CD14-positive monocyte (primary cell): ENCODE data around the gene NUP210. TPM values are rescaled to one million over a fixed set of nuclear protein-coding genes. Genes with fewer than 3 reads are reported as not detected.
A peak's percentile ranks its signal among the peaks of the same experiment; 100 is the strongest.

ENCODE experiments used
- DNase-seq, 3 donors: peaks; one replicate each; pipeline ENCODE4 v3.0.0-alpha.2; 2011 to 2022
- H2AFZ ChIP-seq: 2 replicates; pipeline ENCODE4 v1.6.0; 2012; ENCODE audit warnings: mild to moderate bottlenecking, low read depth, low read length, inconsistent platforms; ENCODE audit not compliant: insufficient read depth, poor library complexity, severe bottlenecking
- H3K27ac ChIP-seq, 2 donors: 1 replicate in 1 of 2; 2 replicates in 1 of 2; pipeline ENCODE4 v1.5.1; 2012 to 2013; ENCODE audit warnings: low read length in 2 of 2, control low read depth in 1 of 2, inconsistent platforms in 1 of 2, low read depth in 1 of 2, mild to moderate bottlenecking in 1 of 2
- H3K27me3 ChIP-seq, 2 donors: one replicate each; pipeline versions ENCODE4 v1.6.0 to v1.6.1; 2011 to 2013; ENCODE audit warnings: low read length in 2 of 2; ENCODE audit not compliant: control insufficient read depth in 2 of 2, insufficient read depth in 2 of 2
- H3K36me3 ChIP-seq, 2 donors: replicated peaks in 1 of 2; 1 replicate in 1 of 2; 2 replicates in 1 of 2; pipeline versions ENCODE4 v1.5.1 to v1.6.1; 2012 to 2013; ENCODE audit warnings: low read length in 2 of 2, control low read depth in 1 of 2, inconsistent platforms in 1 of 2, mild to moderate bottlenecking in 1 of 2; ENCODE audit not compliant: insufficient read depth in 2 of 2, control insufficient read depth in 1 of 2
- H3K4me1 ChIP-seq, 2 donors: 1 replicate in 1 of 2; 2 replicates in 1 of 2; pipeline versions ENCODE4 v1.5.1 to v1.6.1; 2012 to 2013; ENCODE audit warnings: low read length in 2 of 2, control low read depth in 1 of 2, inconsistent platforms in 1 of 2, mild to moderate bottlenecking in 1 of 2, moderate library complexity in 1 of 2; ENCODE audit not compliant: insufficient read depth in 2 of 2, control insufficient read depth in 1 of 2
- H3K4me2 ChIP-seq: replicated peaks from 2 replicates; pipeline ENCODE3; 2012; ENCODE audit warnings: low read length, moderate library complexity, mild to moderate bottlenecking; ENCODE audit not compliant: poor library complexity, severe bottlenecking; ENCODE audit errors: extremely low read depth
- H3K4me3 ChIP-seq, 3 experiments: fragments of 200-600 bp in 1 of 3; sonication (generic) in 1 of 3; replicated peaks in 1 of 3; 1 replicate in 2 of 3; 2 replicates in 1 of 3; pipeline ENCODE4 v1.5.1; 2011 to 2013; ENCODE audit warnings: low read length in 3 of 3, mild to moderate bottlenecking in 3 of 3, control low read depth in 2 of 3, low read depth in 2 of 3, inconsistent platforms in 1 of 3, moderate library complexity in 1 of 3
- H3K79me2 ChIP-seq: 2 replicates; pipeline ENCODE4 v1.6.0; 2012; ENCODE audit warnings: mild to moderate bottlenecking, control low read depth, inconsistent platforms, low read length, moderate library complexity; ENCODE audit not compliant: insufficient read depth
- H3K9ac ChIP-seq: 2 replicates; pipeline ENCODE4 v1.6.0; 2017; ENCODE audit warnings: low read length, mild to moderate bottlenecking; ENCODE audit not compliant: insufficient read depth, poor library complexity, severe bottlenecking
- H3K9me3 ChIP-seq, 2 donors: replicated peaks in 1 of 2; 1 replicate in 1 of 2; 2 replicates in 1 of 2; pipeline versions ENCODE4 v1.5.1 to v1.6.1; 2012 to 2013; ENCODE audit warnings: low read length in 2 of 2, control low read depth in 1 of 2; ENCODE audit not compliant: control insufficient read depth in 1 of 2, insufficient read depth in 1 of 2
- H4K20me1 ChIP-seq: 2 replicates; pipeline ENCODE4 v1.6.0; 2012; ENCODE audit warnings: mild to moderate bottlenecking, low read length, control low read depth, moderate library complexity; ENCODE audit not compliant: insufficient read depth
- H3K27ac Mint-ChIP-seq, 7 donors: one replicate each; pipeline ENCODE4 v1.8.0; 2020; ENCODE audit warnings: mild to moderate bottlenecking in 7 of 7, mixed read lengths in 7 of 7, moderate library complexity in 6 of 7, inconsistent platforms in 2 of 7
- H3K27me3 Mint-ChIP-seq, 3 donors: one replicate each; pipeline ENCODE4 v1.8.0; 2021 to 2022; ENCODE audit warnings: low read depth in 3 of 3, mild to moderate bottlenecking in 3 of 3, mixed read lengths in 3 of 3, moderate library complexity in 3 of 3, inconsistent platforms in 1 of 3
- H3K36me3 Mint-ChIP-seq, 2 donors: one replicate each; pipeline ENCODE4 v1.8.0; 2020; ENCODE audit warnings: mixed read lengths in 2 of 2, inconsistent platforms in 1 of 2, mild to moderate bottlenecking in 1 of 2
- H3K4me1 Mint-ChIP-seq: one replicate; pipeline ENCODE4 v1.8.0; 2020; ENCODE audit warnings: mild to moderate bottlenecking, mixed read lengths
- H3K4me3 Mint-ChIP-seq, 2 donors: one replicate each; pipeline ENCODE4 v1.8.0; 2020; ENCODE audit warnings: mild to moderate bottlenecking in 2 of 2, mixed read lengths in 2 of 2, moderate library complexity in 1 of 2
- H3K9me3 Mint-ChIP-seq, 7 donors: one replicate each; pipeline ENCODE4 v1.8.0; 2020 to 2022; ENCODE audit warnings: mixed read lengths in 7 of 7, mild to moderate bottlenecking in 6 of 7, moderate library complexity in 6 of 7, inconsistent platforms in 2 of 7
- CTCF ChIP-seq: fragments of 200-600 bp; IDR thresholded peaks from one replicate; pipeline ENCODE4 v1.8.0; 2022; ENCODE audit warnings: antibody characterized with exemption, mild to moderate bottlenecking
- WGBS: methylation state at CpG from one replicate; pipeline ENCODE4 v1.1.5; 2013; ENCODE audit warnings: missing lambda C conversion rate; ENCODE audit not compliant: insufficient coverage; 5-methylcytosine and 5-hydroxymethylcytosine counted together
- intact Hi-C, 2 donors: fragments of 100-400 bp; cut with micrococcal nuclease; formaldehyde crosslinking; loops; one replicate each; pipeline versions ENCODE4 v1.15.0 to v1.15.1; 2023
- polyA plus RNA-seq, 3 donors: library from polyadenylated mRNA; depleted of rRNA in 1 of 3; unstranded in 2 of 3; stranded (reverse) in 1 of 3; fragments of 300-500 nt in 2 of 3; fragments of >200 nt in 1 of 3; fragmentation: Illumina TruSeq in 2 of 3; gene quantifications; 1 replicate in 2 of 3; 2 replicates in 1 of 3; pipeline ENCODE4 v1.2.3, GENCODE V29; 2012 to 2021

The NUP210 gene
- polyA plus RNA-seq, 3 donors = 7.9 to 43.5 (median 13.0) TPM

GRCh38 chr3:13455644-13456043, 35.5 kb upstream of the NUP210 start:
- H3K36me3 Mint-ChIP-seq = no peaks in the 10 kb centered on the region
- peaks cover 0 to 4% (median 1%) of the 10 kb centered on the region in 3 donors for H3K27me3 Mint-ChIP-seq
- no peak overlapping the region for H3K4me3 Mint-ChIP-seq
- no peak overlapping the region for H3K9ac ChIP-seq
- 87% methylated on average over 5 of the region's 6 CpGs for WGBS
- H3K9me3 ChIP-seq = no peaks in the 10 kb centered on the region
- no peaks in the 10 kb centered on the region for H3K36me3 ChIP-seq
- peaks cover 21 to 28% of the 10 kb centered on the region in 2 donors for H3K4me1 ChIP-seq
- peaks cover 0 to 8% (median 0%) of the 10 kb centered on the region in 7 donors for H3K9me3 Mint-ChIP-seq
- H4K20me1 ChIP-seq = no peaks in the 10 kb centered on the region
- no peak overlapping the region for H3K4me3 ChIP-seq
- H3K27me3 ChIP-seq = no peaks in the 10 kb centered on the region
- no peak for DNase-seq
- intact Hi-C loops = no loop called here
- peak overlapping the region in 2 of 7 donors; percentile 51 to 53 for H3K27ac Mint-ChIP-seq
- no peak overlapping the region for H3K4me2 ChIP-seq
- no peak for TF ChIP-seq CTCF
- H3K27ac ChIP-seq = peak overlapping the region in 1 of 2 donors; percentile 51
- H2AFZ ChIP-seq = peak overlapping the region; percentile 2
- H3K79me2 ChIP-seq = no peaks in the 10 kb centered on the region
- H3K4me1 Mint-ChIP-seq = peaks cover 25% of the 10 kb centered on the region

GRCh38 chr3:13452490-13453335, 32.6 kb upstream of the NUP210 start:
- 60% methylated on average over 4 of the region's 12 CpGs for WGBS
- Histone ChIP-seq H3K36me3 (no peaks in the 10 kb centered on the region), H3K4me2 (peak overlapping the region; percentile 78), H3K79me2 (no peaks in the 10 kb centered on the region), H3K9me3 (no peaks in the 10 kb centered on the region), H4K20me1 (no peaks in the 10 kb centered on the region), H2AFZ (peak overlapping the region; percentile 88), H3K9ac (peak overlapping the region; percentile 55), H3K27ac (peak overlapping the region; percentile 71), H3K4me3 (peak overlapping the region; percentile 7 to 76 (median 60)), H3K27me3 (no peaks in the 10 kb centered on the region), H3K4me1 (peaks cover 21 to 24% of the 10 kb centered on the region in 2 donors)
- intact Hi-C loops = loop anchor here (2.0 to 5.0 kb wide), 5 partner anchors 35 to 105 kb away; no protein-coding TSS in a partner anchor
- DNase-seq = peak; percentile 31 to 62 (median 40)
- Mint-ChIP-seq H3K36me3 (no peaks in the 10 kb centered on the region), H3K27ac (peak overlapping the region; percentile 85 to 95 (median 92)), H3K4me1 (peaks cover 24% of the 10 kb centered on the region), H3K4me3 (peak overlapping the region; percentile 82 to 97), H3K9me3 (peaks cover 0 to 5% (median 0%) of the 10 kb centered on the region in 7 donors), H3K27me3 (peaks cover 0 to 2% (median 1%) of the 10 kb centered on the region in 3 donors)
- peak; percentile 79 for TF ChIP-seq CTCF
